H1 (cell line): ENCODE data around the gene TACC2. TPM values are rescaled to one million over a fixed set of nuclear protein-coding genes. Genes with fewer than 3 reads are reported as not detected.

Experiments used
- CHD2 ChIP-seq: IDR thresholded peaks from 2 replicates; pipeline ENCODE4 v1.6.1; 2012; ENCODE audit warnings: low read length, improper control_type of control experiment
- CHD7 ChIP-seq: fragments of 300-600 bp; sonication (generic); IDR thresholded peaks from 2 replicates; pipeline ENCODE4 v1.7.1; 2012; ENCODE audit warnings: low read length, moderate library complexity, mild to moderate bottlenecking, inconsistent platforms; ENCODE audit not compliant: insufficient replicate concordance
- GTF2F1 ChIP-seq: IDR thresholded peaks from 2 replicates; pipeline ENCODE4 v1.6.1; 2012; ENCODE audit warnings: low read depth, low read length, improper control_type of control experiment, borderline replicate concordance
- PHF8 ChIP-seq: fragments of 200-600 bp; sonication (generic); conservative IDR thresholded peaks from 2 replicates; pipeline ENCODE4 v1.7.1; 2012; ENCODE audit warnings: low read depth, mild to moderate bottlenecking, inconsistent platforms, low read length, moderate library complexity
- SIN3A ChIP-seq, 2 experiments: IDR thresholded peaks in 1 of 2; conservative IDR thresholded peaks in 1 of 2; 2 replicates each; pipeline ENCODE4 v1.6.1; 2011 to 2012; ENCODE audit warnings: low read length in 2 of 2, improper control_type of control experiment in 1 of 2, low read depth in 1 of 2, mild to moderate bottlenecking in 1 of 2
- SP2 ChIP-seq: IDR thresholded peaks from 2 replicates; pipeline ENCODE4 v1.6.1; 2012; ENCODE audit warnings: mild to moderate bottlenecking, low read length, inconsistent platforms
- SP4 ChIP-seq: IDR thresholded peaks from 2 replicates; pipeline ENCODE4 v1.6.1; 2012; ENCODE audit warnings: low read length, inconsistent platforms
- TAF7 ChIP-seq: optimal IDR thresholded peaks from 2 replicates; pipeline ENCODE3; 2011; ENCODE audit warnings: low read depth, mild to moderate bottlenecking, inconsistent platforms, low read length, moderate library complexity, borderline replicate concordance
- polyA plus RNA-seq, 7 experiments: library from polyadenylated mRNA; depleted of rRNA in 3 of 7; stranded (reverse) in 5 of 7; unstranded in 2 of 7; fragments of >200 nt in 5 of 7; fragments of 200-250 nt in 2 of 7; gene quantifications; 1 replicate in 5 of 7; 2 replicates in 1 of 7; 4 replicates in 1 of 7; pipeline versions ENCODE4 v1.2.1 to v1.2.3, GENCODE V29; 2011 to 2013; ENCODE audit warnings: missing spikeins in 2 of 7, mixed read lengths in 2 of 7
- total RNA-seq: library from RNA; stranded (reverse); fragmentation: NEBNext Ultra II Directional; extraction: Animal tissue kit (Norgen Biotek cat#: 25700); gene quantifications from 2 replicates; pipeline ENCODE4 v1.2.1, GENCODE V29; 2021

Gene TACC2
- total and polyA plus RNA-seq, 2 of the 8 experiments (the other 6 are each of a cell fraction or from before 2014, with no cell fraction given): 21.2 to 46.6 TPM

- TF ChIP-seq CHD7 (no peak), SIN3A (conservative IDR thresholded peaks at IDR 0.05 in 1 of 2, IDR thresholded peaks at IDR 0.05 in 1 of 2; ENCODE audit: low read depth in 1 of 2, low read length in 2 of 2) (no peak), GTF2F1 (no peak), PHF8 (no peak), SP2 (no peak), TAF7 (no peak), CHD2 (no peak), SP4 (no peak)
Observed at GRCh38 chr10:122147663-122148062, 158.7 kb downstream of the TACC2 start (continued).
